Left renal pelvis (tissue), 4 donors: ENCODE results near the gene SH3BP1. TPM values are rescaled to one million over a fixed set of nuclear protein-coding genes. Genes with fewer than 3 reads are reported as not detected.
"Not testable (repeated sequence)": the region's sequence is repeated elsewhere in the genome, so short reads cannot be mapped to it uniquely, and the experiment has no call there.

Experiments used
- DNase-seq, 4 donors: peaks; one replicate each; pipeline ENCODE4 v3.0.0-alpha.2; 2013; ENCODE audit warnings: low read depth in 4 of 4, low spot score in 3 of 4
- polyA plus RNA-seq, 4 donors: library from polyadenylated mRNA; unstranded; fragments of 120-200 nt; gene quantifications; one replicate each; pipeline ENCODE4 v1.2.1, GENCODE V29; 2013; ENCODE audit not compliant: insufficient read length in 4 of 4

Gene SH3BP1
- polyA plus RNA-seq, 4 donors: 16.1 to 27.5 (median 24.1) TPM

DNA sequence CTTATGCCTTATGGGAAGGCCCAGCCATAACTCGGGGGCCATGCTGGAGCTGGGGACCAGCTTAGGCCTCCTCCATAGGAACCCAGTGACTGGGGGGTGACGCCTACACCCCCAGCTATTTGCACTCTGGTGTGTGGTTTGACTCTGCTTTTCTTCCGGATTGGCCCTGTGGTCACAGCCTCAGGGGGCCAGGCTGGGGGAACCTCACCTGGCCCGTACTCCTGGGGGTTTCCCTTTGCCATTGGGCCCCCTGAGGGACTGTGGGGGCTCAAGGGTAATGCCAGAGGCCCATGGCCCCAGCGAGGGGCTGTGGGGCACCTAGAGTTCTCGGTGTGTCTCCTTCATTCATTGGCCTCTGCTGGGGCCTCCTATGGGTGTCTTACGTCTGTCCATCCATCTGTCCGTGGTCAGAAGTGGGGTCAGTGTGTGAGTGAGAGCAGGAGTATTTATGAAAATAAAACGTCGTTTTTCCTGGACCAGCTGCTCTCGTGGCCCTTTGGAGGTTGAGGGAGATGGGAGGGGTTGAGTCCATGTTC lies 6.3 kb upstream of the SH3BP1 start:
- no peak for DNase-seq

DNA sequence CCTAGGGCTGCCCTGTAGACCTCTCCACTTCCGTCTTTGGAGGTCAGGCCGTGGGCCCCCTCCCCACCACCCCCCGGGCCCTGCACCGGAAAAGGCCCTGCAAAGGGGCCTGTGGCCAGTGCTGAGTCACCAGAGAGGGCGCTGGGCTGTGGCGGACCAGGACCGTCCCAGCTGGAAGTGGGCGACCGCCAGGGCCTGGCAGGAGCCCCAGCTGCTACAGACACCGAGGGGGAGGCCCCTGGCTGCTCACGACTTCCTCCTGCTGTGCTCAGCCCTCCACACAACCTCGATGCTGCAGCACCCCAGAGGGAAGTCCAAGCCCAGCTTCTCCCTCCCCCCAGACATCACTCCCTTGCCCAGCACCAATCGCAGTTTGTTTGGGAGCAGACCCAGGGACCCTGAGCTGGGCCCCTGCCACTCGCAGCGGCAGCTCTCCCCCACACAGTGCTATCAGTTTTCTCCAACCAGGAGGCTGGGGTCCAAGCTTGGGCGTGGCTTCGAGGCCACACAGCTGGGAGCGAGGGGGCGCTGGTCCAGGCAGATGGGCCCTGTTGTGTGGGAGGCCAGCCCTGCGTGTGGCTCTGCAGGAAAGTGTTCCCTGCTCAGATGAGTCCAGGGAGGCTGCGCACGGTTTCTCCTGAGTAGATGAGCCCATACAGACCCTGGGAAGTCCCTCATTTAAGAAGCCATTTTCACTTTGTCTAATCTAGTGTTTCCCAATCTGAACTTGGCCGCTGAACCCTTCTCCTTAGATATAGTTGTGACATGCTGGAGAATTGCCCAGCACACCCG lies 5.6 kb upstream of the SH3BP1 start:
- DNase-seq: peak; percentile 80 to 92 (median 83)

DNA sequence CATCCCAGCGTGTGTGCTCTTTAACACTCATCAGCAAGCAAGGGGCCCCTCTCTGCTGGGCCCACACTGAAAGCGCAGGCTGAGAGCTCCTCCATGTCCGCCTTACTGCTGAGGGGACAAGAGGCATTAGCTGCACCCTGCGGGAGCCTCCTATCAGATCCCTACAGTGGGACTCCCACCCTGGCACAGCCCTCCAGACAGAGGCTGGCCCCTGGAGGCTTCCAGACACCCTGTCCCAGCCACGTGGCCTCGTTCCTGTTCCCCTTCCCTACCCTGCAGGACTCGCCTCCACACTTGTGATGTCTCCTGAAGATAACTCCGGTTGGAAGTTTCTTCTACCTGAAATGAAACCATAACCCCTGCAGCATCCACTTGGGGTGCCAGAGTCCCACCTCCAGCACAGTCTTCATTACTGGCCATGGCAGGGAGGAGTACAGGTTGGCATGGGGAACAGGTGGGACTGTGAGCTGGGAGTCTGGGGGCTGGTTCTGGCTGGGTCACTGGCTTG lies 5.0 kb upstream of the SH3BP1 start:
- DNase-seq: no peak

DNA sequence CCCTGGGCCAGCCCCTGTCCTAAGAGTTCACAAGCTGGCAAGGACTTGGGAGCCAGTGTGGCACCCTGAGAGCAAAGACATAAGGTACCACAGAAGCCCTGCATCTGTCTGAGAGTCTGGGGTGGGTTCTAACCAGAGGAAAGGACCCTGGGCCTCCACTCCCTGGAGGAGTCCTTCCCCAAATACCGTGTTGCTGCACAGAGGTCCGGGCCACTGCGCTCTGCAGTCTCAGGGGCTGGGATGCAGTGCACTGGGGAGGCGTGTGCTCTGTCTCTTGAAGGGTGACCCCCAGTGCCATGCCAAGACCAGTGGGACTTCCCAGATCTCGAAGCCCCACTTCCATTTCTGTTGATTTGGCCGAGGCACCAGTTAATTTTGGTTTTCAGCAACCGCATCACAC lies 4.3 kb upstream of the SH3BP1 start:
- no peak for DNase-seq

DNA sequence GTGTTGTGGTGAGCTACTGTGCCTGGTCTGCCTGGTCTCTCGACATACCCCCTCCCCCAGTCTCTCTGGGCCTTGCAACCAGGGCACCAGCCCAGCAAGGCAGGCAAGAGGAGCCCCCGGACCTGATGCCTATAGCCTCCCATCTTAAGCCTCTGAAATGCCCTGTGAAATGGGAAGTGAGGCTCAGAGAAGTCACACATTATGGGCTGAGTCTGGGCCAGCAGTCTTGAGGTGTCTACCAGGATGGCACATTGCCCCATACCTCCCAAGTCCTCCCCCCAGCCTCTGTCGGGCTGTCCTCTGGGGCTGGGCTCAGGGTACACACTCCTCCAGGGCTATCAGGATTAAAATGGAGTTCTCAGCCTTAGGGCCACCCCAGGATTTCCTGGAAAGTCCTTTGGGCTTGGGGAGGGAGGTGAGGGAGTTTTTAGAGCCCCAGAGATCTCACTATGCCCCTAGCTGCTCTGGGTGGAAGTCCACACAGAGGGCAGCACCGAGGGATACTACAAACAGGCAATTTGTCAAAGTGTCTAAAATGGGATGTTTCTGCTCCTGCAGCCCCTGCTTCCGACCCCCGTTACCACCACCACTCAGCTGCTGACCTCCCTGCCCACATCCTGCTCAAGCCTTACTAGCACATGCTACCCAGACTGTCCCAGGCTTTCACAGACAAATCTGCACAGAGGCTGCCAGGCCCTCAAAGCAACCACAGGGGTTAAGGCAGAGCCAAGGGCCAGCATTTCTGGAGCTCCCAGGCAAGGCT lies 3.1 kb upstream of the SH3BP1 start:
- DNase-seq: no peak

DNA sequence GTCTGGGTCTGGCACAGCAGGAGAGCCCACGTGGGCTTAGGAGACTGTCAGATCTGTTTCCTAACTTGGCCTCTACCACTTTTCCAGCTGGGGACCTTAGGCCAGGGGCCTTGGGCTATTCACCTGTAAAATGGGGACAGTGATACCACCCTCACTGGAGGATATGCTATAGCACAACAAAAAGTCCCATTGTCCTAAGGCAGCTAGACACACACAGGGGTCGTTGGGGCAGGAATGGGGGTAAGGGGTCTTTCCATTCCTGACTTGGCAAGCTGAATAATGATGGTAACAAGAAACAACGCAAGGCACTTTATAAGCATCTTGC lies 2.6 kb upstream of the SH3BP1 start:
- no peak for DNase-seq

DNA sequence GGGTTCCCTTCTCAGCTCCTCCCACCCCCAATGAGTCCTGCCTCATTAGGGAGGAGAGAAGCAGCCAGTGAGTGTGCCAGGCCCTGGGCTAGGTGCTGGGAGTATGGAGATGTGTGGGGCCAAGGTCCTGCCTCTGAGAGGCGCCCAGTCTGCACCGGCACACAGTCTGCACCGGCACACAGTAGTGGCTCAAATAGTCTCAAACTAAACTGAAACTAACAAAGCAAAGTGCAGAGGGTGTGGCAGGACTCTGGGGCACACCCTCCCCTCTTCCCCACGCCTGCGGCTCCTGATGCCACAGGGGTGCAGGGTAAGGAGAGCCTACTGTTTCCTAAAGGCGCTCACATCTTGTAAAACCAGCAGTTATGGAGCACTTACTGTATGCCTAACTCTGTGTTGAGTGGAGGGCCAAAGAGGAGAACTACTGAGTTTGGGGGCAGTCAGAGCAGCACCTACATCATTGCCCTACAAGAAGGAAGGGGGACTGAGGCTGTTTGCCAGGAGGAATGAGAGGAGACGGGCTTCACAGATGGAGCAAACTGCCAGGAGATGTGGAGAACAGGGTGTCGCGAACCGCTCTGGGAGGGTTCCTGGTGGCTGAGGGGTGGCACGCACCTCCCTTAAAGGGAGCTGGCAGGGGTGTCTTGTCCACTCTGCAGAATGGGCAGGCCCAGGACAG lies 939 bp upstream of the SH3BP1 start:
- DNase-seq: no peak

DNA sequence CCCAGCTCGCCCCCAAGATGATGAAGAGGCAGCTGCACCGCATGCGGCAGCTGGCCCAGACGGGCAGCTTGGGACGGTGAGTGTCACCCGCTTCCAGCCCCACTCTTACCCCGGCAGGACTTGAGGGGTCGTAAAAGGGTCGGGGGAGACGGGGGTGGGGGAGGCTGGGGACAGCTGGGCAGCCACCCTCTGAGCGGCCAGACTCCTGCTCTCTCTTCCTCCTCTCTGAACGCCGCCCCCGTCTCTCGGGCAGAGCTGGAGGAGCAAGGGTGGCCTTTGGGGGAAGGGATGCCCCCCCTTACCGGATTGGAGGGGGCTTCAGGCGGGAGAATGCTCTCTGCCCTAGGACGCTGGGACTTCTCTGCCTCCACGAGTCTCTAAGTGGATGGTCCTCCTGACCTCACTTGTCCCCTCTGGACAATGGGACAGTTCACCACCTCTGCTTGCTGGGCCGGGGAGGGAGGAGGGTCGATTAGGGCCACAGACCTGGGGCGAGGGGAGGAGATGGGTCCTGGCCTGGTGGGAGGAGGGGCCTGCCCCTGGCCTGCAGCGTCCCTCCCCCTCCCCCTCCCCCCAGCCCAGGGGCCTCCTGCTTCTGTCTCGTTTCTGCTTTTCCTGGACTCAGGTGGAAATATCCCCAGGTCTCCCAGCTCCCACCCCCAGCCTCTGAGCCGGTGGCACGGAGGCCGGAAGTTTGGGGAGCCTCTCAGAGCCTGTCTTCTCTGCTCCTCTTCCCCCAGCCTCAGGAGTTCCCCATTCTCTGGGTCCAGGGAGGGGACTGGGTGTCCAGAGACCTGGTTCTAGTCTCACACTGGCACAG lies 512 bp downstream of the SH3BP1 start:
- no peak for DNase-seq

DNA sequence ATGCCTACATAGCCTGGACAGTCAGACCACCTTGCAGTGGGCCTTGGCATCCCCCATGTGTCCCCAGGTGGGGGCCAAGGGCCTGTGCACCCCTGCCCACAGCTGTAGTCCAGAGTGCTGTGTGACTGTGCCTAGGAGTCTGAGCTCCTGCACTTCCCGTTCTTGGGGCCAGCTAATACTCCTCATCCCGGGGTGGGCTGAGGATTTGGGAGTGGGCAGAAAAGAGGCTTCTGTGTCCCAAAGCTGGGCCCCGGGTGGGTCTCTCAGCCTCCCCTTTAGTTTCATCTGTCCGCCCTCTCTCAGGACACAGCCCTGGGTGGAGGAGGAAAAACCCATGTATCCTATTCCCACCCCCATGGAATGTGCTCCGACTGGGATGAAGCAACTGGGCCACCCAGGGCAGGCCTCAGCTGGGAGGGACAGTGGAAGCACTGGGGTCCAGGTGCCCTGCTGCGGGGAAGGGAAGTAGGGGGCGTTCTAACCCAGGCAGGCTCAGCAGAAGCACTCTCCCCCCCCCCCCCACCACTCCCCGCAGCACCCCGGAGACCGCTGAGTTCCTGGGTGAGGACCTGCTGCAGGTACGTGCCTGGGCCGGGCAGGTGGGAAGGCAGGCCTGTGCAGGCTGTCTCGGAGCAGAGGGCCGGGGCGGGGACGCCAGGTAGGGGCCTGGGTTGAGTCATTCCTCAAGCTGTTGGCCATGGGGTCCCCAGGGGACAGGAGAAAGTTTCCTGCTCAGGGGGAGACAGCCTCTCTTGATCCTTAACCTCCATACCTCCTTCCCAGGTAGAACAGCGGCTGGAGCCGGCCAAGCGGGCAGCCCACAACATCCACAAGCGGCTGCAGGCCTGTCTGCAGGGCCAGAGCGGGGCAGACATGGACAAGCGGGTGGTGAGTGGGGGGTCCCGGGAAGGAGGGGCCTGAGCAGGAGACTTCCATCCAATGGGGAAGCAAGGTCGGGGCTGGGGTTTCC lies 1.4 kb downstream of the SH3BP1 start:
- DNase-seq: no peak

DNA sequence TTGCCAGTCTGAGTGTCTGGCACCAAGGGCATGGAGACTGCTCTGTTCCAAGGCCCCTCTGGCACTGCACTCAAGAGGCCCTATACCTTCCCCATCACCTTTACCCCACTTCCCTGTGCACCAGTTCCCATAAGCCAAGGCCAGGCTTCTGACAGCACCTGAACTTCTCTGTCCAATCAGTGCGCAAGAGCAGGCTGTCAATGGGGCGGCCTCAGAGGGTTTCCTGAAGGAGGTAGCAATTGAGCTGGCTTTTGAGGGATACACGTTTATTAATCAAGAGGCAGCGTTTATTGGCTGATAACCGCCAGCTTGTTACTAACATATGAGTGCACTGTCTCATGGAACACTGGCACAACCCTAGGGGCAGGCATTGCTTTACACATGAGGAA lies 2.1 kb downstream of the SH3BP1 start:
- no peak for DNase-seq

DNA sequence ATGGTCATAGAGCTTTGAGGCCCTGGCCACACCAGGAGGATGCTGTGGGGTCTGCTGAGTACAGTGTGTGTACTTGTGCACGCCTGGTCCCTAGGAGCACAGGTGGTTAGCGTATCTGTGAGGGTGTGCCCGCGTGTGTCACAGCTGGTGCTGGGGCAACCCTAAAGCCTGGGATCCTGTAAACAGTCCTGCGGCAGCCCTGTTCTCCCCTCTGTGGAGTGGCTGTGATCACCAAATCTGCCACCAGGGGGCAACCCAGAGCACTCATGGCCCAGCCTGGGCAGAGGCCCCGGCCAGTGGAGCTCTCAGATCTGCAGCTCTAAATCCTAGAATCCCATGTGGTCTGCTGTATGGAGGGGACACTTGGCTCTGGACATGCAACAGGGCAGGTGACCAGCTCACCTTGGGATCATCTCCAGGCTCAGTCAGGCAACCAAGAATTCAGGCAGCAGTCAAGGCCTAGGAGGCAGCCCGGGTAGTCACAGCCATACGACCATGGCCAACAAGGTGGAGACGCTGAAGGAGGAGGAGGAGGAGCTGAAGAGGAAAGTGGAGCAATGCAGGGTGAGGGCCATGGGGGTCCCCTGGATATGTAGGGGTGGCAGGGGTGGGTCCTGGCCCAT lies 3.9 kb downstream of the SH3BP1 start:
- peak in 1 of 4 donors; percentile 65 for DNase-seq

DNA sequence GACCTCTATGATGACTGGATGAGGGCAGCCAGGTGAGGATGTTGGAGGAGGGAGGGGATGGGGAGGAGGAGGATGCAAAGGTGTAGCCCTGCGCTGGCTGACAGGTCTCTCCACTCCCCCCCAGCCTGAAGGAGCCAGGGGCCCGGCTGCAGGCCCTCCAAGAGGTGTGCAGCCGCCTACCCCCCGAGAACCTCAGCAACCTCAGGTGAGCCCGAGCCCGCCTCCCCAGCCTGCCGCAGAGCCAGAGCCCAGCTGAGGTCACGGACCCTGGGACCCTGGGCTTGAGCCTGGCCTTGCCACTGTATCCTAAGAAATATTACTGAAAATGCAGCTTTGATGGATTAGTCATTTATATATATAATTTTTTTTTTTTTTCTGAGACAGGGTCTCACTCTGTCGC lies 7.8 kb downstream of the SH3BP1 start:
- DNase-seq: no peak

DNA sequence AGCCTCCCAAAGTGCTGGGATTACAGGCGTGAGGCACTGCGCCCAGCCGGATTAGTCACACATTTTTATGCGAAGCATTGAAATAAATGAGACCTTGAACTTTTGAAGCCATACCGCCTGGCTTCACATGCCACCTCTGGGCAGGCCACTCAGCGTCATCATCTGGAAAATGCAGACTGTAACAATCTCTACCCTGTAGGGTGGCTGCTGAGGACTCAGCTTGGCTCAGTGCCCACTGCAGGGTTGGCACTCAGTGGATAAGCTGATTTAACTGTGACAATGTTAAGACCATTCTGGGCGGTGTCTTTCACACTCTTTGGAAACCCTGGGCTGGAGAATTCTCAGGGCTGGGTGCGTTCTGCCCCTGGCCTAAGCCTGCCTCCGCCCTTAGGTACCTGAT lies 8.5 kb downstream of the SH3BP1 start:
- DNase-seq: no peak

DNA sequence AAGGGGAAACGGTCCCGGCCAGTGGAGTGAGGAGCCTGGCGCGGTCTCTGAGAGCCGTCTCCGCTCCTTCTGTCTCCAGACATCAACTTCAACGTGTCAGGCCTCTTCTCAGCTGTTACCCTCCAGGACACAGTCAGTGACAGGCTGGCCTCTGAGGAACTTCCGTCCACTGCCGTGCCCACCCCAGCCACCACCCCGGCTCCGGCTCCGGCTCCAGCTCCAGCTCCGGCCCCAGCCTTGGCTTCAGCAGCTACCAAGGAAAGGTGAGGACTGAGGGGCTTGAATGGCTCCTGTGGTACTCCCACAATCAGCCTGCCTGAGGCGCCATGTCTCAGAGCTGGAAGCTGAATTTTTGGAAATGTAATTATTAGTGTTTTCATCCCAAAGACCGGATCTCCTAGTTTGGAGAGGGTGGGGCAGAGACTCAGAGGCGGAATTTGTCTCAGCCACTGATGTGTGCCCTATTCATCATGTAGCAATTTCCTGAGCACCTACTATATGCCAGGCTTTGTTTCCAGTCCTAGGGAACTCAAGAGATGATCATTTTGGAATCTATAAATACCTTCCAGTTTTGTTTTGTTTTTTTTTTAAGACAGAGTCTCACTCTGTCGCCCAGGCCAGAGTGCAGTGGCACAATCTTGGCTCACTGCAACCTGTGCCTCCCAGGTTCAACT lies 11.1 kb downstream of the SH3BP1 start:
- no peak for DNase-seq

DNA sequence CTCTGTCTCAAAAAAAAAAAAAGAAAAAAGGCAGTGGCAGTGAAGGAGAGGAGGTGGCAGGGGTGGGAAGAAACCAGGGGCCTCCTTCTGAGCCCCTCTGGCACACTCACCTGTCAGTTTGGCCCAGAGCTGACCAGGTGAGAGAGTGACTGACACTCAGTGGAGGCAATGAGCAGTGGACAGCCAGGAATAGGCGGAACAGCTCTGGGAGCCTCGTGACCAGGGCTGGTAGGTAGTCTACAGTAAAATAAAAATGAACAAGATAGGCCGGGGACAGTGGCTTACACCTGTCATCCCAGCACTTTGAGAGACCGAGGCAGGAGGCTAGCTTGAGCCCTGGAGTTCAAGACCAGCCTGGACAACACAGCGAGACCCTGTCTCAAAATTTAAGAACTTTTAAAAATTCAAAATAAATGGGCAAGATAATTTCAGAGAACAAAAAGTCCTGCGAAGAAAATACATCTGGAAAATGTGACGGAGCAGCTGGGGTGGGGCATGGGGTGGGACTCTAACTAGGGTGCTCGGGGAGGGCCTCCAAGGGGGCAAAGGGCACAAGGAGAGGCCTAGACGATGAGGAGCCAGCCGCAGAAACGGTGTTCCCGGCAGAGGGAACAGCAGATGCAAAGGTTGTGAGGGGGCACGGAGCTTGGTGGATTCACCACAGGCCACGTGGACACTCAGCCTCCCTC lies 15.2 kb downstream of the SH3BP1 start:
- no peak for DNase-seq

DNA sequence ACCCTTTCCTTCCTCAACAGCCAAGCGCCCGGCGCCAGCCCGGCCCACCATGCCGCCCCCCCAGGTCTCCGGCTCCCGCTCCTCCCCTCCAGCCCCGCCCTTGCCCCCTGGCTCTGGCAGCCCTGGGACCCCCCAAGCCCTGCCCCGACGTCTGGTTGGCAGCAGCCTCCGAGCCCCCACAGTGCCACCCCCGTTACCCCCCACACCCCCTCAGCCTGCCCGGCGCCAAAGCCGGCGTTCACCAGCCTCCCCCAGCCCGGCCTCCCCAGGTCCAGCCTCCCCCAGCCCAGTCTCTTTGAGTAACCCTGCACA lies 15.7 kb downstream of the SH3BP1 start:
- DNase-seq: no peak

DNA sequence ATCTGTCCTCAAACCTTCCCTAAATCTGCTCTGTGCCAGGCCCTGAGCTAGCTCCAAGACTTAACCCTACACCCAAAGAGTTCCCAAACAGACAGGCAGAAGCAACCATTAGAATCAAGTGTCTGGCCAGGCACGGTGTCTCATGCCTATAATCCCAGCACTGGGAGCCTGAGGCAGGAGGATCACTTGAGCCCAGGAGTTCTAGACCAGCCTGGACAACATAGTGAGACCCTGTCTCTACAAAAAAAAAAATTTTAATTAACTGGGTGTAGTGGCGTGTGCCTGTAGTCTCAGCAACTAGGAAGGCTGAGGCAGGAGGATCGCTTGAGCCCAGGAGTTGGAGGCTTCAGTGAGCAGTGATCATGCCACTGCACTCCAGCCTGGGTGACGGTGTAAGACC lies 17.1 kb downstream of the SH3BP1 start:
- DNase-seq: not testable (repeated sequence)

DNA sequence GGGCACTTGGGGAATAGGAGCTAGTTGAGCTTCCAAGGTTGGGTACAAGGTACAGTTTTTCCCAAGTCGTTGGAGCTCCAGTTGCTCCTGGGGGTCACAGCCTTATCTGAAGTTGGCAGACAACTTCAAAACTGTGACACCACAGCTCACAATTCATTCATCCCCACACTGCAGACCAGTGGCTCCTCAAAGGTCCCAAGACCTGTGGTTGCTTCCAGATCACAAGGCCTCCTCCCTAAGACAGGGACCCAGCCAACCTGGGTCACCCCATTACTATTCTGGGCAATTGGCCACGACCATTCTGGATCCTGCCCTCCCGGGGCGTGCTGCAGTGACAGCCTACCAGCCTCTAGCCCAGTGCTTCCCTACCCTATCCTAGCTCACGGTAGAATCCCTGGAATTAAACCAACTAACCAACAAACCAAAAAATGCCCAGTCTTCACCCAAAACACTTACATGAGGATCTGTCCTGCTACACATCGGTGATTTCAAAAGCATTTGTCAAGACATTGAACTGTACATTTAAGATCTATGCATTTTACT lies 18.2 kb downstream of the SH3BP1 start:
- DNase-seq: no peak
